H9 (cell line): ENCODE results near the gene IDH2. TPM values are rescaled to one million over a fixed set of nuclear protein-coding genes. Genes with fewer than 3 reads are reported as not detected.

Source experiments
- DNase-seq: peaks from one replicate; pipeline ENCODE4 v3.0.0-alpha.2; 2017
- H2AFZ ChIP-seq: one replicate; pipeline ENCODE4 v1.6.1; 2013; ENCODE audit warnings: mild to moderate bottlenecking, low read length, control low read depth, moderate library complexity
- H2AK5ac ChIP-seq: 2 replicates; pipeline ENCODE4 v1.6.1; 2013; ENCODE audit warnings: low read length, control low read depth, mixed read lengths; ENCODE audit not compliant: insufficient read length
- H2BK120ac ChIP-seq: one replicate; pipeline ENCODE4 v1.6.1; 2013; ENCODE audit warnings: low read depth, mild to moderate bottlenecking, low read length, control low read depth, inconsistent platforms; ENCODE audit not compliant: poor library complexity, severe bottlenecking
- H2BK12ac ChIP-seq: 2 replicates; pipeline ENCODE4 v1.6.1; 2013; ENCODE audit warnings: low read length, control low read depth, mixed read lengths, low read depth; ENCODE audit not compliant: insufficient read length
- H2BK15ac ChIP-seq: 2 replicates; pipeline ENCODE4 v1.6.1; 2013; ENCODE audit warnings: low read depth, low read length, control low read depth
- H2BK20ac ChIP-seq: one replicate; pipeline ENCODE4 v1.6.1; 2013; ENCODE audit warnings: low read depth, mild to moderate bottlenecking, low read length, control low read depth, inconsistent platforms; ENCODE audit not compliant: poor library complexity, severe bottlenecking
- H2BK5ac ChIP-seq: 2 replicates; pipeline ENCODE4 v1.6.1; 2013; ENCODE audit warnings: low read length, control low read depth, mixed read lengths; ENCODE audit not compliant: insufficient read length
- H3K14ac ChIP-seq: 2 replicates; pipeline ENCODE4 v1.6.1; 2013; ENCODE audit warnings: low read length, control low read depth; ENCODE audit not compliant: insufficient read depth
- H3K18ac ChIP-seq: 2 replicates; pipeline ENCODE4 v1.6.1; 2013; ENCODE audit warnings: low read depth, mild to moderate bottlenecking, mixed read lengths, low read length, control low read depth; ENCODE audit not compliant: insufficient read length
- H3K23ac ChIP-seq: 2 replicates; pipeline ENCODE4 v1.6.1; 2013; ENCODE audit warnings: low read length, control low read depth, mixed read lengths, low read depth; ENCODE audit not compliant: insufficient read length
- H3K23me2 ChIP-seq: 2 replicates; pipeline ENCODE4 v1.6.1; 2013; ENCODE audit warnings: low read depth, mild to moderate bottlenecking, mixed read lengths, low read length, control low read depth; ENCODE audit not compliant: insufficient read length, poor library complexity, severe bottlenecking
- H3K27ac ChIP-seq: 2 replicates; pipeline ENCODE4 v1.5.1; 2013; ENCODE audit warnings: low read length, control low read depth, mixed read lengths, low read depth; ENCODE audit not compliant: insufficient read length
- H3K27me3 ChIP-seq: 2 replicates; pipeline ENCODE4 v1.6.1; 2013; ENCODE audit warnings: low read length, control low read depth, inconsistent platforms; ENCODE audit not compliant: insufficient read depth
- H3K4ac ChIP-seq: 2 replicates; pipeline ENCODE4 v1.6.1; 2013; ENCODE audit warnings: low read depth, mild to moderate bottlenecking, control low read depth, inconsistent platforms, low read length, moderate library complexity
- H3K4me1 ChIP-seq: 2 replicates; pipeline ENCODE4 v1.6.1; 2013; ENCODE audit warnings: low read length, control low read depth, inconsistent platforms; ENCODE audit not compliant: insufficient read depth
- H3K4me2 ChIP-seq: 2 replicates; pipeline ENCODE4 v1.6.1; 2013; ENCODE audit warnings: low read length, control low read depth, mixed read lengths; ENCODE audit not compliant: insufficient read length, insufficient read depth
- H3K56ac ChIP-seq: 2 replicates; pipeline ENCODE4 v1.6.1; 2013; ENCODE audit warnings: low read depth, mild to moderate bottlenecking, mixed read lengths, low read length, control low read depth; ENCODE audit not compliant: insufficient read length
- H3K79me1 ChIP-seq: 2 replicates; pipeline ENCODE4 v1.6.1; 2013; ENCODE audit warnings: low read depth, mild to moderate bottlenecking, moderate library complexity, low read length, control low read depth, inconsistent platforms; ENCODE audit not compliant: insufficient read depth, poor library complexity, severe bottlenecking
- H3K79me2 ChIP-seq: 2 replicates; pipeline ENCODE4 v1.6.1; 2013; ENCODE audit warnings: low read length, control low read depth, inconsistent platforms; ENCODE audit not compliant: insufficient read depth
- H3K9ac ChIP-seq: 2 replicates; pipeline ENCODE4 v1.6.1; 2013; ENCODE audit warnings: low read length, control low read depth, mixed read lengths; ENCODE audit not compliant: insufficient read length; ENCODE audit errors: extremely low read depth
- H3K9me3 ChIP-seq: one replicate; pipeline ENCODE4 v1.6.1; 2013; ENCODE audit warnings: low read depth, low read length, inconsistent platforms; ENCODE audit not compliant: control insufficient read depth
- H3T11ph ChIP-seq: one replicate; pipeline ENCODE4 v1.6.1; 2013; ENCODE audit warnings: mild to moderate bottlenecking, low read length, control low read depth, inconsistent platforms
- H4K20me1 ChIP-seq: one replicate; pipeline ENCODE4 v1.6.1; 2013; ENCODE audit not compliant: control insufficient read depth, insufficient read length, insufficient read depth
- H4K5ac ChIP-seq: 2 replicates; pipeline ENCODE4 v1.6.1; 2013; ENCODE audit warnings: low read depth, mild to moderate bottlenecking, mixed read lengths, low read length, control low read depth; ENCODE audit not compliant: insufficient read length
- H4K8ac ChIP-seq: replicated peaks from 2 replicates; pipeline ENCODE4 v1.6.1; 2013; ENCODE audit warnings: low read length, control low read depth, mixed read lengths, low read depth; ENCODE audit not compliant: insufficient read length
- H4K91ac ChIP-seq: 2 replicates; pipeline ENCODE4 v1.6.1; 2013; ENCODE audit warnings: low read depth, mild to moderate bottlenecking, moderate library complexity, mixed read lengths, low read length, control low read depth; ENCODE audit not compliant: insufficient read length
- H3K27ac Mint-ChIP-seq, 3 experiments: 2 replicates in 2 of 3; 3 replicates in 1 of 3; pipeline ENCODE4 v1.8.0; 2020 to 2021; ENCODE audit warnings: mixed read lengths in 3 of 3, mild to moderate bottlenecking in 1 of 3, moderate library complexity in 1 of 3
- H3K27me3 Mint-ChIP-seq: 2 replicates; pipeline ENCODE4 v1.8.0; 2021; ENCODE audit warnings: low read depth, mild to moderate bottlenecking, moderate library complexity, mixed read lengths
- H3K36me3 Mint-ChIP-seq, 3 experiments: 2 replicates in 2 of 3; 3 replicates in 1 of 3; pipeline ENCODE4 v1.8.0; 2020 to 2021; ENCODE audit warnings: low read depth in 3 of 3, mixed read lengths in 3 of 3; ENCODE audit not compliant: insufficient read depth in 1 of 3
- H3K4me1 Mint-ChIP-seq, 2 experiments: 2 replicates each; pipeline ENCODE4 v1.8.0; 2020; ENCODE audit warnings: mixed read lengths in 2 of 2
- H3K4me3 Mint-ChIP-seq, 2 experiments: 2 replicates in 1 of 2; 3 replicates in 1 of 2; pipeline ENCODE4 v1.8.0; 2020 to 2021; ENCODE audit warnings: mild to moderate bottlenecking in 2 of 2, mixed read lengths in 2 of 2, moderate library complexity in 1 of 2
- H3K9me3 Mint-ChIP-seq, 2 experiments: 2 replicates in 1 of 2; 3 replicates in 1 of 2; pipeline ENCODE4 v1.8.0; 2020; ENCODE audit warnings: mild to moderate bottlenecking in 2 of 2, mixed read lengths in 2 of 2, moderate library complexity in 1 of 2
- CTCF ChIP-seq: fragments of 200-600 bp; sonication (generic); conservative IDR thresholded peaks from 3 replicates; pipeline ENCODE4 v1.8.0; 2021; ENCODE audit warnings: antibody characterized with exemption, mild to moderate bottlenecking
- WGBS: extraction: QIAGEN DNeasy Blood & Tissue Kit; methylation state at CpG from one replicate; pipeline ENCODE4 v1.1.7; 2013; ENCODE audit warnings: missing lambda C conversion rate, low lambda C conversion rate, mixed read lengths; ENCODE audit not compliant: insufficient read length; ENCODE audit errors: extremely low coverage; 5-methylcytosine and 5-hydroxymethylcytosine counted together
- total RNA-seq: library from RNA; stranded (reverse); gene quantifications from 2 replicates; pipeline ENCODE4 v1.2.1, GENCODE V29; 2021

The IDH2 gene
- total RNA-seq, 1 experiment from 2014 or later, result 57.7 TPM

DNA sequence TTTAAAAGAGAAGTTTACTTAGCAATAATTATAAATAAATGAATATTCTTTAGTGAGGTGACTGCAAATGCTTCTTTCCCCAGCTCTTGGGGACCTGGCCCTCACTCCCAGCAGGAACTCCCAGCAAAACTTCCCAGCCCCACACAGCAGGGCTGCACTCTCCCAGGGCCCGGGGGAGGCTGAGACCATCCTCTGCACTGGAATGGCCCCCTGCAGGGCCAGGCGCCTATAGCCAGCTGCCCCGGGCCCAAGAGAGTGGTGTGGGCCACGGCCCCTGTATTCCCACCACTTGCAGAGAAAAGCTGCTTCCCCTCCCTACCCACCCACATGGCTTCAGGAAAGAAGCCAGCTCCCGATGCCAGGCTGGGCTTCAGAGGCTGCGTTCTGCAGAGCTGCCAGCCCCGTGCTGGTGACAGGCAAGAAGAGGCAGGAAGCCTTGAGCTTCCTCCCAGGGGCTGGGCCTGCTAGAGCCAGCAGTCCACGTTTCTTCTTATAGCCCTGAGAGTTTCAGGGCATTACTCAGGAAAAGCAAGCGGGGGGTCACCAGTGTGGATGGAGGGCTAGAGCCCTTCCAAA lies 20.0 kb downstream of the IDH2 start:
- Histone ChIP-seq H3K79me2 (no peaks in the 10 kb centered on the region), H4K8ac (no peak overlapping the region), H2BK20ac (no peak overlapping the region), H3K27me3 (no peaks in the 10 kb centered on the region), H3T11ph (no peak overlapping the region), H3K9me3 (no peaks in the 10 kb centered on the region), H2BK15ac (no peak overlapping the region), H2BK5ac (no peak overlapping the region), H2AFZ (no peak overlapping the region), H2BK12ac (no peak overlapping the region), H4K91ac (no peak overlapping the region), H3K18ac (no peak overlapping the region), H4K5ac (no peak overlapping the region), H2BK120ac (no peak overlapping the region), H3K4me2 (no peak overlapping the region), H3K4ac (no peak overlapping the region), H2AK5ac (no peak overlapping the region), H3K79me1 (no peaks in the 10 kb centered on the region), H3K56ac (no peak overlapping the region), H3K23ac (no peak overlapping the region), H3K14ac (0 out of 2 replicates have a peak overlapping the region, but pooled peaks have one; percentile 30), H3K23me2 (no peaks in the 10 kb centered on the region), H3K9ac (no peak overlapping the region), H4K20me1 (no peaks in the 10 kb centered on the region), H3K4me1 (no peaks in the 10 kb centered on the region), H3K27ac (no peak overlapping the region)
- Mint-ChIP-seq H3K4me1 (peaks cover 6 to 15% of the 10 kb centered on the region in 2 experiments), H3K9me3 (no peaks in the 10 kb centered on the region), H3K27ac (no peak overlapping the region; a peak in 2 of 7 replicates), H3K27me3 (no peaks in the 10 kb centered on the region), H3K4me3 (no peak overlapping the region), H3K36me3 (peaks cover 4 to 24% (median 24%) of the 10 kb centered on the region in 3 experiments; a peak in 5 of 7 replicates)
- WGBS, result no CpG with 5 or more reads among the region's 9 CpGs
- no peak for TF ChIP-seq CTCF
- no peak for DNase-seq
